H1 (cell line): ENCODE results near the gene AKR1B15. TPM values are rescaled to one million over a fixed set of nuclear protein-coding genes. Genes with fewer than 3 reads are reported as not detected.

ENCODE experiments used
- CEBPB ChIP-seq: IDR thresholded peaks from 2 replicates; pipeline ENCODE4 v1.6.1; 2012; ENCODE audit warnings: low read depth, low read length
- CTCF ChIP-seq, 3 experiments: IDR thresholded peaks; 1 replicate in 2 of 3; 2 replicates in 1 of 3; pipeline versions ENCODE4 v1.5.1 to v1.6.1; 2011; ENCODE audit warnings: low read length in 3 of 3, mild to moderate bottlenecking in 3 of 3, inconsistent platforms in 2 of 3, low read depth in 1 of 3, moderate library complexity in 1 of 3; ENCODE audit not compliant: insufficient read depth in 1 of 3; ENCODE audit errors: control extremely low read depth in 1 of 3
- E2F6 ChIP-seq: IDR thresholded peaks from 2 replicates; pipeline ENCODE4 v1.6.1; 2012; ENCODE audit warnings: inconsistent platforms
- RAD21 ChIP-seq, 2 experiments: IDR thresholded peaks in 1 of 2; conservative IDR thresholded peaks in 1 of 2; 2 replicates each; pipeline ENCODE4 v1.6.1; 2011; ENCODE audit warnings: low read depth in 2 of 2, low read length in 2 of 2, improper control_type of control experiment in 1 of 2, inconsistent platforms in 1 of 2, mild to moderate bottlenecking in 1 of 2, moderate library complexity in 1 of 2
- TAF7 ChIP-seq: optimal IDR thresholded peaks from 2 replicates; pipeline ENCODE3; 2011; ENCODE audit warnings: low read depth, mild to moderate bottlenecking, inconsistent platforms, low read length, moderate library complexity, borderline replicate concordance
- polyA plus RNA-seq, 7 experiments: library from polyadenylated mRNA; depleted of rRNA in 3 of 7; stranded (reverse) in 5 of 7; unstranded in 2 of 7; fragments of >200 nt in 5 of 7; fragments of 200-250 nt in 2 of 7; gene quantifications; 1 replicate in 5 of 7; 2 replicates in 1 of 7; 4 replicates in 1 of 7; pipeline versions ENCODE4 v1.2.1 to v1.2.3, GENCODE V29; 2011 to 2013; ENCODE audit warnings: missing spikeins in 2 of 7, mixed read lengths in 2 of 7
- total RNA-seq: library from RNA; stranded (reverse); fragmentation: NEBNext Ultra II Directional; extraction: Animal tissue kit (Norgen Biotek cat#: 25700); gene quantifications from 2 replicates; pipeline ENCODE4 v1.2.1, GENCODE V29; 2021

Gene AKR1B15
- total and polyA plus RNA-seq, 2 of the 8 experiments (the other 6 are each of a cell fraction or from before 2014, with no cell fraction given), result 0.15 to 0.47 TPM

GRCh38 chr7:134515569-134516468 lies 33.1 kb upstream of the AKR1B15 start (continued):
- no peak for TF ChIP-seq E2F6
- TF ChIP-seq RAD21 (IDR thresholded peaks at IDR 0.05 in 1 of 2, conservative IDR thresholded peaks at IDR 0.05 in 1 of 2; ENCODE audit: low read depth in 2 of 2, low read length in 2 of 2), result no peak
- no peak for TF ChIP-seq CTCF (IDR thresholded peaks at IDR 0.05; ENCODE audit: control extremely low read depth in 1 of 3, insufficient read depth in 1 of 3, low read depth in 1 of 3, low read length in 3 of 3)
- no peak for TF ChIP-seq CEBPB
- TF ChIP-seq TAF7, result no peak
